H1 (cell line): ENCODE measurements around the gene KRAS. TPM values are rescaled to one million over a fixed set of nuclear protein-coding genes. Genes with fewer than 3 reads are reported as not detected.

Experiments used
- ATF3 ChIP-seq: IDR thresholded peaks from 2 replicates; pipeline ENCODE4 v1.6.1; 2011; ENCODE audit warnings: low read depth, mild to moderate bottlenecking, low read length; ENCODE audit not compliant: insufficient read depth
- CTBP2 ChIP-seq: IDR thresholded peaks from 2 replicates; pipeline ENCODE4 v1.7.0; 2011; ENCODE audit warnings: borderline replicate concordance, mild to moderate bottlenecking, moderate library complexity, mixed read lengths, low read length; ENCODE audit not compliant: insufficient read depth, insufficient read length
- KDM1A ChIP-seq: fragments of 200-600, 300-600 bp; sonication (generic); IDR thresholded peaks from 2 replicates; pipeline ENCODE4 v1.7.1; 2016; ENCODE audit warnings: mild to moderate bottlenecking, low read length, borderline replicate concordance
- MAFK ChIP-seq: IDR thresholded peaks from 2 replicates; pipeline ENCODE4 v1.6.1; 2012; ENCODE audit warnings: low read depth, mild to moderate bottlenecking, improper control_type of control experiment, low read length
- polyA plus RNA-seq, 7 experiments: library from polyadenylated mRNA; depleted of rRNA in 3 of 7; stranded (reverse) in 5 of 7; unstranded in 2 of 7; fragments of >200 nt in 5 of 7; fragments of 200-250 nt in 2 of 7; gene quantifications; 1 replicate in 5 of 7; 2 replicates in 1 of 7; 4 replicates in 1 of 7; pipeline versions ENCODE4 v1.2.1 to v1.2.3, GENCODE V29; 2011 to 2013; ENCODE audit warnings: missing spikeins in 2 of 7, mixed read lengths in 2 of 7
- total RNA-seq: library from RNA; stranded (reverse); fragmentation: NEBNext Ultra II Directional; extraction: Animal tissue kit (Norgen Biotek cat#: 25700); gene quantifications from 2 replicates; pipeline ENCODE4 v1.2.1, GENCODE V29; 2021
- TF ChIP-seq, protein P1 (sequence below): IDR thresholded peaks from 2 replicates; pipeline ENCODE4 v1.6.1; 2012; ENCODE audit warnings: inconsistent platforms

KRAS gene
- total and polyA plus RNA-seq, 2 of the 8 experiments (the other 6 are each of a cell fraction or from before 2014, with no cell fraction given) = 24.8 to 64.6 TPM

GRCh38 chr12:25254271-25254880 is 3.6 kb upstream of the KRAS start (continued):
- TF ChIP-seq KDM1A = no peak
- TF ChIP-seq, protein P1, sequence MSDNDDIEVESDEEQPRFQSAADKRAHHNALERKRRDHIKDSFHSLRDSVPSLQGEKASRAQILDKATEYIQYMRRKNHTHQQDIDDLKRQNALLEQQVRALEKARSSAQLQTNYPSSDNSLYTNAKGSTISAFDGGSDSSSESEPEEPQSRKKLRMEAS = no peak
- TF ChIP-seq MAFK = no peak
- no peak for TF ChIP-seq ATF3
- no peak for TF ChIP-seq CTBP2
